ENCODE measurements around the gene RDX. TPM values are rescaled to one million over a fixed set of nuclear protein-coding genes. Genes with fewer than 3 reads are reported as not detected.

RDX gene
- total RNA-seq, 1 donor from 2014 or later = 149 TPM

DNA sequence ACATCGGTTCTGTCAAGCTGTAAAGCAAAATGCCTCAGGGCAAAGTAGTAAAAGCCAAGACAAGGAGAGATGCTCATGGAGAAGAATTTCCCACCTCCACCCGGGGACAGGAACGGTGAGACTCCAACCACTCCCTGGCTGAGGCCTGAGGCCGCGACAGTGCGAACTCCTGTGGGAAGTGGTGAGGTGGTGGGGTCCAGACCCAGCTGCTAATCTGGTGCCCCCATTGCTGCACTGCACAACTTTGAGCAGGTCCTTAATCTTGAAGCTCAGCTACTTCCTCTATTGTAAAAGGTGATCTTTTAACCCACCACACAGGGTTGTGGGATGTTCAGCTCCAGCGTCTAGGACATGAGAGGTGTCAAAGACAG is 119.3 kb downstream of the RDX start:
- Mint-ChIP-seq H3K27ac (ENCODE audit: unreplicated experiment) (no peak overlapping the region), H3K4me1 (ENCODE audit: low read depth) (peaks cover 17% of the 10 kb centered on the region)
- no peak for DNase-seq (ENCODE audit: low spot score)

DNA sequence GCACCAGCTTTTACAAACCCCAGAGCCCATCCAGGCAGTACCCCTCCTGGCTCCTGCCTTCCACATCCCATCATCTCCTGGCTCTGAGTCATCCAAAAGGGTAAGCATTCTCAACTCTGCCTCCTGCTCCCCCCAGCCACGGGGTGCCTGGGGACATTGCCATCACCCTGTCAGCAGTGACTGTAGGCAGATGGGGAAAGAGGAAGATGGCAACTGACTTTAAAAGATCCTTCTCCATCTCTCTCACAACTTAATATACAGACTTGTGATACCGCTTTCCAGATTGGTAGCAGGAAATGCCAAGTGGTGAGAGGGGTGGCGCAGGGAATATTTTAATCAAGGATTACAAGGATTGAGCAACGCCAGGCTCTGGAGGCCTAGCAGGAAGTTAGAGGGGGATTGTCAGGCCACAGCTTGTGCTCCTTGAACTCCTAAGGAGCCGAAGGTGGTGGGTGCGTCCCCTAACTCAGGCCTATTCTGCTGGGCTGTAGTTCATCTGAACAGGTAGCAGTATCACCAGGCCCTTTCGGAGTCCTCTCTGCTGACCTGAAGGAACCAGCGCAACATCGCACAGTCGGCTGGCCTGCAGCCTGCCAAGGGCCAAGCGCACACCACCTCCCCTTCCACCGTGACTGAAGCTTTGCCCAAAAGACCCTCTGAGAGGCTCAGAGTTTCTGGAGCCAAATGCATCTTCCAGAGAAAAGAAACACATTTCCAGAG is 119.9 kb downstream of the RDX start:
- H3K27me3 Mint-ChIP-seq (ENCODE audit: low read depth) = no peaks in the 10 kb centered on the region
- TF ChIP-seq, protein P1, sequence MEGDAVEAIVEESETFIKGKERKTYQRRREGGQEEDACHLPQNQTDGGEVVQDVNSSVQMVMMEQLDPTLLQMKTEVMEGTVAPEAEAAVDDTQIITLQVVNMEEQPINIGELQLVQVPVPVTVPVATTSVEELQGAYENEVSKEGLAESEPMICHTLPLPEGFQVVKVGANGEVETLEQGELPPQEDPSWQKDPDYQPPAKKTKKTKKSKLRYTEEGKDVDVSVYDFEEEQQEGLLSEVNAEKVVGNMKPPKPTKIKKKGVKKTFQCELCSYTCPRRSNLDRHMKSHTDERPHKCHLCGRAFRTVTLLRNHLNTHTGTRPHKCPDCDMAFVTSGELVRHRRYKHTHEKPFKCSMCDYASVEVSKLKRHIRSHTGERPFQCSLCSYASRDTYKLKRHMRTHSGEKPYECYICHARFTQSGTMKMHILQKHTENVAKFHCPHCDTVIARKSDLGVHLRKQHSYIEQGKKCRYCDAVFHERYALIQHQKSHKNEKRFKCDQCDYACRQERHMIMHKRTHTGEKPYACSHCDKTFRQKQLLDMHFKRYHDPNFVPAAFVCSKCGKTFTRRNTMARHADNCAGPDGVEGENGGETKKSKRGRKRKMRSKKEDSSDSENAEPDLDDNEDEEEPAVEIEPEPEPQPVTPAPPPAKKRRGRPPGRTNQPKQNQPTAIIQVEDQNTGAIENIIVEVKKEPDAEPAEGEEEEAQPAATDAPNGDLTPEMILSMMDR (IDR thresholded peaks at IDR 0.05) = no peak
- H3K9me3 Mint-ChIP-seq (ENCODE audit: low read depth) = no peaks in the 10 kb centered on the region
- H3K4me3 Mint-ChIP-seq (ENCODE audit: unreplicated experiment) = no peak overlapping the region
- no peak for DNase-seq (ENCODE audit: low spot score)
- peaks cover 17% of the 10 kb centered on the region for H3K4me1 Mint-ChIP-seq (ENCODE audit: low read depth)
- H3K36me3 Mint-ChIP-seq (ENCODE audit: low read depth) = no peaks in the 10 kb centered on the region
- H3K27ac Mint-ChIP-seq (ENCODE audit: unreplicated experiment) = no peak overlapping the region

More for the DNA sequence above, 119.3 kb downstream of the RDX start:
- no peak overlapping the region for H3K4me3 Mint-ChIP-seq (ENCODE audit: unreplicated experiment)
- H3K36me3 Mint-ChIP-seq (ENCODE audit: low read depth) = no peaks in the 10 kb centered on the region
- H3K27me3 Mint-ChIP-seq (ENCODE audit: low read depth) = no peaks in the 10 kb centered on the region
- TF ChIP-seq, protein P1 (IDR thresholded peaks at IDR 0.05) = no peak
- H3K9me3 Mint-ChIP-seq (ENCODE audit: low read depth) = no peaks in the 10 kb centered on the region

GRCh38 chr11:110174645-110175310 is 121.6 kb downstream of the RDX start:
- no peaks in the 10 kb centered on the region for H3K36me3 Mint-ChIP-seq (ENCODE audit: low read depth)
- TF ChIP-seq, protein P1 (IDR thresholded peaks at IDR 0.05) = no peak
- peaks cover 17% of the 10 kb centered on the region for H3K4me1 Mint-ChIP-seq (ENCODE audit: low read depth)
- H3K27ac Mint-ChIP-seq (ENCODE audit: unreplicated experiment) = peak overlapping the region; percentile 70
- H3K9me3 Mint-ChIP-seq (ENCODE audit: low read depth) = no peaks in the 10 kb centered on the region
- H3K4me3 Mint-ChIP-seq (ENCODE audit: unreplicated experiment) = no peak overlapping the region
- DNase-seq (ENCODE audit: low spot score) = no peak
- H3K27me3 Mint-ChIP-seq (ENCODE audit: low read depth) = no peaks in the 10 kb centered on the region

DNA sequence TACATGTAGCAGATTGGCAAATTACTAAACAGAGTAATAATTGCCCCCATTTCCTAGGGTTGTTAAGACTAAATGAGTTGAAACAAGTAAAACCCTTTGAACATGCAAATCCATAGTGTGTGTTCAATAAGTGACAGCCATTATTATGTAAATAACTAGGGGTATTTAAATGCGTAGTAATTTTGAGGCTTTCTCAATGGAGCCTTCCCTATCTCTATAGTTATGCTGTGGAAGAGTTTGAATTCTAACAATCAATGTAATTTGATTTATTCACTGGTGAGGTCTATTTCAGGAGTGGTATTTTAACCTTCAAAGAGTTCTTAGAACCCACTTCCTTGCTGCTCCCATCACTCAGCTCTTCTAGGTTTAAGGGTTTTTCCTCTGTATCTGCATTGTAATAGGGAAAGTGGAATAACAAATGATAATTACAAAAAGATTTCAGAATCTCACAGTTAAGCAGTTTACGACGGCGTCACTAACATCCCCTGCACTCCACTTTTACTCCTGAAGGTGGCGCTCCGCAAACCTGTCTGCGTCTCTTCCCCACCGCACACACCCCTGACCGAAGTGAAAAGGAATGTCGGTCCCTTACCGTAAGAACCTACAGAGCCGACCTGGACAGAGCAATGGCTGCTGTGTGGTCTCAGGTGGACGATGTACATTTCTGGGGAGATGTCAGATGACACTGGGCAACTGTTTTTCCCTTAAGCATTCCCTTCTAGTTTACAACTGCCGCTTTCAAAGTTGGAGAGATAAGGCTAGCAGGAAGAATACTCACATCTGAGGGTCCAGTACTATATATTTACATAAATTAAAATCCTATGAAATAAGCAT is 122.4 kb downstream of the RDX start:
- Mint-ChIP-seq H3K9me3 (ENCODE audit: low read depth) (no peaks in the 10 kb centered on the region), H3K4me3 (ENCODE audit: unreplicated experiment) (no peak overlapping the region), H3K4me1 (ENCODE audit: low read depth) (peaks cover 17% of the 10 kb centered on the region), H3K27ac (ENCODE audit: unreplicated experiment) (peak overlapping the region; percentile 65), H3K36me3 (ENCODE audit: low read depth) (no peaks in the 10 kb centered on the region), H3K27me3 (ENCODE audit: low read depth) (no peaks in the 10 kb centered on the region)
- no peak for DNase-seq (ENCODE audit: low spot score)
- TF ChIP-seq, protein P1 (IDR thresholded peaks at IDR 0.05) = peak; percentile 88

DNA sequence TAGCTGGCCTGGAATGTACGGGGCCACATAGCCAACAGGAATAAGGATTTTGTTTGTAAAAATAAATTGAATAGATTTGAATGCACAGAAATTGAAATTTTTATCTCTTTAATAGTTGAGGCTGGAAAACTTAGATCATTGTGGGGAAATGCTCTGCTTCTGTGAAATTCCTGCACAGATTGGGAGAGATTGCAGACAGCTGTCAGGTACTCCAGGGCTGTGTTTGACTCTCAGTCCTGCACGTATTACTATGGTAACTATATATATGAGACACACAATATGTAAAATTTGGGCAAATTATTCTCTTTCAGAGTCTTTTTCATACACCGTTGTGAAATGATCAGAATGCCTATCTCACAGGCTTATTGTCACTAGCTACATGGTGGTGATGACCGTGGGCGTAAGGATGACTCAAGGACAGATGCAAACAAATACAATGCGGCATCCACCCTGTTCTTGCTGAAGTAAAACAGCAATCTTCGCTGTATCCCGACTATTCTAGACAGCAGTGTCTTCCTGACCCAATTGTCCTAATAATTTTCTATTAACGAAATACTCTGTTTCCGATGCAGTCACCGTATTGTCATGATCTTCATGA is 123.8 kb downstream of the RDX start:
- Mint-ChIP-seq H3K4me3 (ENCODE audit: unreplicated experiment) (no peak overlapping the region), H3K36me3 (ENCODE audit: low read depth) (no peaks in the 10 kb centered on the region), H3K4me1 (ENCODE audit: low read depth) (peaks cover 17% of the 10 kb centered on the region), H3K27me3 (ENCODE audit: low read depth) (no peaks in the 10 kb centered on the region), H3K27ac (ENCODE audit: unreplicated experiment) (no peak overlapping the region), H3K9me3 (ENCODE audit: low read depth) (no peaks in the 10 kb centered on the region)
- TF ChIP-seq, protein P1 (IDR thresholded peaks at IDR 0.05) = no peak
- no peak for DNase-seq (ENCODE audit: low spot score)
